Activated CD4-positive, alpha-beta T cell treated with anti-CD3 and anti-CD28 coated beads for 36 hours (primary cell): ENCODE measurements around the gene IGSF21. TPM values are rescaled to one million over a fixed set of nuclear protein-coding genes. Genes with fewer than 3 reads are reported as not detected.

ENCODE experiments used
- ATAC-seq: fragments of 200-7000 bp; cut with Tn5 transposase; one replicate; pipeline ENCODE4 v1.10.0; 2021; ENCODE audit warnings: mild to moderate bottlenecking, moderate library complexity
- CTCF ChIA-PET: fragments of 350-600 bp; sonication (Branson Sonifier 250); formaldehyde crosslinking; loops from one replicate; lab custom pipeline; 2021; ENCODE audit warnings: antibody characterized with exemption; lab: Charles Lee
- POLR2A ChIA-PET: fragments of 350-600 bp; sonication (Branson Sonifier 250); formaldehyde crosslinking; loops from one replicate; lab custom pipeline; 2021; ENCODE audit warnings: antibody characterized with exemption, inconsistent platforms; lab: Charles Lee
- DNase-seq: peaks from one replicate; pipeline ENCODE4 v3.0.0-alpha.2; 2020
- H3K27ac Mint-ChIP-seq: one replicate; pipeline ENCODE4 v1.8.0; 2021; ENCODE audit warnings: mixed read lengths
- H3K27me3 Mint-ChIP-seq: one replicate; pipeline ENCODE4 v1.8.0; 2021; ENCODE audit warnings: mixed read lengths
- H3K36me3 Mint-ChIP-seq: one replicate; pipeline ENCODE4 v1.8.0; 2021; ENCODE audit warnings: low read depth, mixed read lengths
- H3K4me1 Mint-ChIP-seq: one replicate; pipeline ENCODE4 v1.8.0; 2021; ENCODE audit warnings: mixed read lengths
- H3K4me3 Mint-ChIP-seq: one replicate; pipeline ENCODE4 v1.8.0; 2021; ENCODE audit warnings: mild to moderate bottlenecking, moderate library complexity, mixed read lengths
- H3K9me3 Mint-ChIP-seq: one replicate; pipeline ENCODE4 v1.8.0; 2021; ENCODE audit warnings: low read depth, mixed read lengths
- intact Hi-C, 2 experiments: fragments of 100-400 bp; cut with DNase I in 1 of 2; cut with micrococcal nuclease in 1 of 2; formaldehyde crosslinking; loops; one replicate each; pipeline versions ENCODE4 v1.14.2 to v1.15.1; 2022 to 2024; cut with DNase I, micrococcal nuclease
- total RNA-seq, 2 experiments: library from RNA; stranded (reverse); gene quantifications; one replicate each; pipeline ENCODE4 v1.2.3, GENCODE V29; 2021

The IGSF21 gene
- total RNA-seq = not detected

GRCh38 chr1:18107369-18108298 lies at the start of gene IGSF21:
TSS of gene IGSF21 (plus strand) at chr1:18107798. CDS start at chr1:18108129, 331 bp downstream.
- ATAC-seq = no peak
- H3K4me1 Mint-ChIP-seq = peaks cover 9% of the 10 kb centered on the region
- H3K4me3 Mint-ChIP-seq = no peak within 1 kb of the TSS
- H3K27ac Mint-ChIP-seq = no peak within 1 kb of the TSS
- no peak for DNase-seq
- ChIA-PET POLR2A (no interaction called here), CTCF (no interaction called here)
- no peaks in the 10 kb centered on the region for H3K36me3 Mint-ChIP-seq
- peaks cover 50% of the 10 kb centered on the region for H3K27me3 Mint-ChIP-seq
- intact Hi-C loops = loop anchor here (5.0 to 10.0 kb wide), 3 partner anchors 477 to 530 kb away; partner anchors contain the start of gene PAX7 (in 1 of the 2)
- H3K9me3 Mint-ChIP-seq = no peaks in the 10 kb centered on the region

- Mint-ChIP-seq H3K27me3 (peaks cover 12% of the 10 kb centered on the region), H3K4me3 (no peak overlapping the region), H3K9me3 (peaks cover 3% of the 10 kb centered on the region), H3K36me3 (no peaks in the 10 kb centered on the region), H3K27ac (no peak overlapping the region), H3K4me1 (no peaks in the 10 kb centered on the region)
- intact Hi-C loops = no loop called here
- ChIA-PET POLR2A (no interaction called here), CTCF (no interaction called here)
- DNase-seq (no peak), ATAC-seq (no peak)
Observed at GRCh38 chr1:18058206-18058921, 49.2 kb upstream of the IGSF21 start.

- no peak overlapping the region for H3K27ac Mint-ChIP-seq
- DNase-seq = no peak
- peaks cover 16% of the 10 kb centered on the region for H3K27me3 Mint-ChIP-seq
- POLR2A ChIA-PET = no interaction called here
- H3K36me3 Mint-ChIP-seq = no peaks in the 10 kb centered on the region
- peaks cover 3% of the 10 kb centered on the region for H3K9me3 Mint-ChIP-seq
- intact Hi-C loops = no loop called here
- no peak overlapping the region for H3K4me3 Mint-ChIP-seq
- no peaks in the 10 kb centered on the region for H3K4me1 Mint-ChIP-seq
- no peak for ATAC-seq
- CTCF ChIA-PET = no interaction called here
Observed at GRCh38 chr1:18058981-18059605, 48.5 kb upstream of the IGSF21 start.

GRCh38 chr1:18060366-18060765 lies 47.2 kb upstream of the IGSF21 start:
- DNase-seq = no peak
- Mint-ChIP-seq H3K27me3 (peaks cover 11% of the 10 kb centered on the region), H3K4me3 (no peak overlapping the region), H3K9me3 (peaks cover 3% of the 10 kb centered on the region), H3K27ac (no peak overlapping the region), H3K4me1 (peaks cover 3% of the 10 kb centered on the region), H3K36me3 (no peaks in the 10 kb centered on the region)
- ATAC-seq = no peak
- ChIA-PET POLR2A (no interaction called here), CTCF (no interaction called here)
- intact Hi-C loops = no loop called here

GRCh38 chr1:18062185-18062584 lies 45.4 kb upstream of the IGSF21 start:
- H3K4me3 Mint-ChIP-seq = no peak overlapping the region
- ChIA-PET POLR2A (no interaction called here), CTCF (no interaction called here)
- H3K36me3 Mint-ChIP-seq = no peaks in the 10 kb centered on the region
- peaks cover 3% of the 10 kb centered on the region for H3K9me3 Mint-ChIP-seq
- peaks cover 11% of the 10 kb centered on the region for H3K27me3 Mint-ChIP-seq
- DNase-seq (peak; percentile 12), ATAC-seq (no peak)
- intact Hi-C loops = no loop called here
- H3K4me1 Mint-ChIP-seq = peaks cover 3% of the 10 kb centered on the region
- no peak overlapping the region for H3K27ac Mint-ChIP-seq

GRCh38 chr1:18064534-18064933 lies 43.1 kb upstream of the IGSF21 start:
- H3K36me3 Mint-ChIP-seq = no peaks in the 10 kb centered on the region
- peaks cover 18% of the 10 kb centered on the region for H3K4me1 Mint-ChIP-seq
- intact Hi-C loops = no loop called here
- DNase-seq (no peak), ATAC-seq (no peak)
- no peak overlapping the region for H3K27ac Mint-ChIP-seq
- no peak overlapping the region for H3K4me3 Mint-ChIP-seq
- H3K9me3 Mint-ChIP-seq = peaks cover 6% of the 10 kb centered on the region
- H3K27me3 Mint-ChIP-seq = peaks cover 9% of the 10 kb centered on the region
- ChIA-PET CTCF (no interaction called here), POLR2A (no interaction called here)

- Mint-ChIP-seq H3K4me3 (no peak overlapping the region), H3K36me3 (no peaks in the 10 kb centered on the region), H3K4me1 (peaks cover 27% of the 10 kb centered on the region), H3K27ac (no peak overlapping the region), H3K27me3 (peaks cover 9% of the 10 kb centered on the region), H3K9me3 (peaks cover 6% of the 10 kb centered on the region)
- ChIA-PET POLR2A (no interaction called here), CTCF (no interaction called here)
- ATAC-seq (no peak), DNase-seq (no peak)
- intact Hi-C loops = no loop called here
Observed at GRCh38 chr1:18066576-18066975, 41.0 kb upstream of the IGSF21 start.

- H3K27ac Mint-ChIP-seq = peak overlapping the region; percentile 71
- POLR2A ChIA-PET = no interaction called here
Observed at GRCh38 chr1:18069903-18070302, 37.7 kb upstream of the IGSF21 start.

GRCh38 chr1:18072066-18072465 lies 35.5 kb upstream of the IGSF21 start:
- Mint-ChIP-seq H3K4me3 (no peak overlapping the region), H3K9me3 (peaks cover 3% of the 10 kb centered on the region), H3K4me1 (peaks cover 24% of the 10 kb centered on the region), H3K27ac (no peak overlapping the region), H3K27me3 (peaks cover 2% of the 10 kb centered on the region), H3K36me3 (no peaks in the 10 kb centered on the region)
- no peak for ATAC-seq
- intact Hi-C loops = no loop called here
- ChIA-PET CTCF (interaction anchor here (0.6 kb wide), 1 partner anchor 24 kb away, joined by 4 read pairs; no protein-coding TSS in a partner anchor), POLR2A (no interaction called here)
- DNase-seq = no peak

More at GRCh38 chr1:18069903-18070302, 37.7 kb upstream of the IGSF21 start:
- CTCF ChIA-PET = no interaction called here
- ATAC-seq = peak; percentile 55
- Mint-ChIP-seq H3K4me1 (peaks cover 24% of the 10 kb centered on the region), H3K4me3 (no peak overlapping the region), H3K36me3 (no peaks in the 10 kb centered on the region), H3K27me3 (no peaks in the 10 kb centered on the region), H3K9me3 (peaks cover 3% of the 10 kb centered on the region)
- DNase-seq = peak; percentile 30
- intact Hi-C loops = no loop called here

GRCh38 chr1:18073066-18073642 lies 34.4 kb upstream of the IGSF21 start:
- DNase-seq = no peak
- H3K27me3 Mint-ChIP-seq = peaks cover 2% of the 10 kb centered on the region
- POLR2A ChIA-PET = no interaction called here

GRCh38 chr1:18077657-18078215 lies 29.9 kb upstream of the IGSF21 start:
- POLR2A ChIA-PET = no interaction called here
- intact Hi-C loops = no loop called here
- DNase-seq = no peak
- Mint-ChIP-seq H3K4me1 (no peaks in the 10 kb centered on the region), H3K36me3 (no peaks in the 10 kb centered on the region), H3K9me3 (no peaks in the 10 kb centered on the region), H3K27me3 (peaks cover 5% of the 10 kb centered on the region), H3K4me3 (no peak overlapping the region), H3K27ac (no peak overlapping the region)
- no peak for ATAC-seq
- CTCF ChIA-PET = interaction anchor here (0.6 kb wide), 1 partner anchor 9 kb away, joined by 5 read pairs; no protein-coding TSS in a partner anchor

More at GRCh38 chr1:18073066-18073642, 34.4 kb upstream of the IGSF21 start:
- CTCF ChIA-PET = no interaction called here
- Mint-ChIP-seq H3K4me3 (no peak overlapping the region), H3K4me1 (peaks cover 19% of the 10 kb centered on the region), H3K36me3 (no peaks in the 10 kb centered on the region), H3K9me3 (no peaks in the 10 kb centered on the region), H3K27ac (no peak overlapping the region)
- no peak for ATAC-seq
- intact Hi-C loops = no loop called here
